Stomach (tissue), 9 donors: ENCODE data around the gene EVI5L. TPM values are rescaled to one million over a fixed set of nuclear protein-coding genes. Genes with fewer than 3 reads are reported as not detected.

Experiments used
- DNase-seq, 2 donors: peaks; one replicate each; pipeline versions ENCODE4 v3.0.0 to v3.0.0-alpha.2; 2013 to 2019
- H3K27ac ChIP-seq, 5 donors: fragments of 200-600 bp in 4 of 5; sonication (generic) in 4 of 5; one replicate each; pipeline ENCODE4 v1.5.1; 2013 to 2019; ENCODE audit warnings: mild to moderate bottlenecking in 1 of 5, moderate library complexity in 1 of 5
- H3K27me3 ChIP-seq, 3 donors: fragments of 200-600 bp; sonication (generic); one replicate each; pipeline ENCODE4 v1.5.1; 2017 to 2019; ENCODE audit warnings: mixed run types in 1 of 3
- H3K36me3 ChIP-seq, 4 donors: fragments of 200-600 bp; sonication (generic); 1 replicate in 3 of 4; 2 replicates in 1 of 4; pipeline ENCODE4 v1.5.1; 2016 to 2019
- H3K4me1 ChIP-seq, 4 donors: fragments of 200-600 bp; sonication (generic); one replicate each; pipeline ENCODE4 v1.5.1; 2016 to 2019
- H3K4me3 ChIP-seq, 4 donors: fragments of 200-600 bp; sonication (generic) in 3 of 4; one replicate each; pipeline ENCODE4 v1.5.1; 2016 to 2019; ENCODE audit warnings: mild to moderate bottlenecking in 1 of 4
- H3K9me3 ChIP-seq, 4 donors: fragments of 200-600 bp; sonication (generic); one replicate each; pipeline ENCODE4 v1.5.1; 2016 to 2019
- EP300 ChIP-seq: sonication (generic); formaldehyde crosslinking; IDR thresholded peaks from one replicate; pipeline ENCODE4 v1.6.1; 2017; ENCODE audit warnings: antibody characterized with exemption
- POLR2A ChIP-seq, 4 donors: fragments of 450-650 bp; IDR thresholded peaks; one replicate each; pipeline ENCODE4 v1.6.1; 2016; ENCODE audit warnings: antibody characterized with exemption in 4 of 4, control low read depth in 2 of 4, mild to moderate bottlenecking in 1 of 4, moderate library complexity in 1 of 4
- POLR2AphosphoS5 ChIP-seq, 3 donors: sonication (generic); formaldehyde crosslinking; IDR thresholded peaks; one replicate each; pipeline ENCODE4 v1.6.1; 2016; ENCODE audit warnings: antibody characterized with exemption in 3 of 3
- WGBS, 5 donors: extraction: QIAGEN DNeasy Blood & Tissue Kit in 3 of 5; methylation state at CpG; one replicate each; pipeline versions ENCODE4 v1.1.5 to v1.1.7; 2013 to 2018; 5-methylcytosine and 5-hydroxymethylcytosine counted together
- intact Hi-C: fragments of 100-400 bp; cut with DNase I; formaldehyde crosslinking; loops from one replicate; pipeline ENCODE4 v1.15.1; 2023; ENCODE audit warnings: low total_unique reads
- polyA plus RNA-seq, 3 donors: library from polyadenylated mRNA; stranded (reverse); fragments of 200-250 nt; gene quantifications; one replicate each; pipeline ENCODE4 v1.2.3, GENCODE V29; 2013
- total RNA-seq, 5 donors: library from RNA; depleted of rRNA; stranded (reverse); fragments of >200 nt; gene quantifications; one replicate each; pipeline versions ENCODE4 v1.1.0 to v1.2.3, GENCODE V29; 2014 to 2016
- TF ChIP-seq, protein P1 (sequence below), 7 experiments: fragments of 450-650 bp in 4 of 7; fragments of 200-600 bp in 3 of 7; sonication (generic) in 3 of 7; IDR thresholded peaks; one replicate each; pipeline ENCODE4 v1.5.1; 2016 to 2019; ENCODE audit warnings: antibody characterized with exemption in 7 of 7, control low read depth in 2 of 7, mild to moderate bottlenecking in 1 of 7
- donor health status: healthy with polysubstance abuse.
- donor health status: Bipolar disorder and iron deficiency.
- donor health status: healthy.

EVI5L gene
- total and polyA plus RNA-seq, 8 donors: 4.9 to 31.6 (median 8.4) TPM

DNA sequence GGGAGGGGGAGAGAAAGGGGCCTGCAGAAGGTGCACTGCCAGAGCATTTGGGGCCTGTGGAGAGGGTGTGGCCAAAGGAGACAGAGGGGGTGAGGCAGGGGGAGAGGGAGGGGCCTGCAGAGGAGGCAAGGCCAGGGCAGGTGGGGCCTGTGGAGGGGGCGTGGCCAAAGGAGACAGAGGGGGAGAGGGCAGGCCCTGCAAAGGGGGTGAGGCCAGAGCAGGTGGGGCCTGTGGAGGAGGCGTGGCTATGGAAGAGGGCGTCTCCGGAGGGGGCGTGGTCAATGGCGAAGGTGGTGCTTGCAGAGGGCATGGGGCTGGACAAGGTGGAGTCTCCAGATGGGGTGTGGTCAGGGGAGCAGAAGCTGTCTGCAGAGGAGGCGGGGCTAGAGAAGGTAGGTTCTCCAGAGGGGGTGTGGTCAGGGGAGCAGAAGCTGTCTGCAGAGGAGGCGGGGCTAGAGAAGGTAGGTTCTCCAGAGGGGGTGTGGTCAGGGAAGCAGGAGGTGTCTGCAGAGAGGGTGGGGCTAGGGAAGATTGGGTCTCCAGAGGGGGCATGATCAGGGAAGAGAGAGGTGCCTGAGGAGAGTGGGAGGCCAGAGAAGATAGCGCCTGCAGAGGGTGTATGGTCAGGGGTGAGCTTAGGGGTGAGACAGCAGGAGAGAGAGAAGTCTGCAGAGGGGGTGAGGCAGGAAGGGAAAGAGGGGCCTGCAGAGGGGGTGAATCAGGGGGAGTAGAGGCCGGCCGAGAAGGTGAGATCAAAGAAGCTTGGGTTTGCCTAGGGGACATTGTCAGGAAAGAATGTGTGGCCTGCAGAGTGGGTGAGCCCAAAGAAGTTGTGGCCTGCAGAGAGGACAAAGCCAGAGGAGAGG is 40.8 kb downstream of the EVI5L start:
- Histone ChIP-seq H3K4me3 (peak overlapping the region in 2 of 4 donors; percentile 28 to 35), H3K36me3 (no peaks in the 10 kb centered on the region), H3K9me3 (no peaks in the 10 kb centered on the region), H3K27ac (peak overlapping the region in 4 of 5 donors; percentile 27 to 82 (median 66)), H3K27me3 (peaks cover 8 to 81% (median 55%) of the 10 kb centered on the region in 3 donors), H3K4me1 (peaks cover 46 to 71% (median 65%) of the 10 kb centered on the region in 4 donors)
- peak; percentile 60 to 88 for DNase-seq
- TF ChIP-seq POLR2AphosphoS5 (IDR thresholded peaks at IDR 0.05): no peak
- intact Hi-C loops: no loop called here
- 41 to 53% (median 45%) methylated on average over 11 of the region's 11 CpGs for WGBS, 5 donors

DNA sequence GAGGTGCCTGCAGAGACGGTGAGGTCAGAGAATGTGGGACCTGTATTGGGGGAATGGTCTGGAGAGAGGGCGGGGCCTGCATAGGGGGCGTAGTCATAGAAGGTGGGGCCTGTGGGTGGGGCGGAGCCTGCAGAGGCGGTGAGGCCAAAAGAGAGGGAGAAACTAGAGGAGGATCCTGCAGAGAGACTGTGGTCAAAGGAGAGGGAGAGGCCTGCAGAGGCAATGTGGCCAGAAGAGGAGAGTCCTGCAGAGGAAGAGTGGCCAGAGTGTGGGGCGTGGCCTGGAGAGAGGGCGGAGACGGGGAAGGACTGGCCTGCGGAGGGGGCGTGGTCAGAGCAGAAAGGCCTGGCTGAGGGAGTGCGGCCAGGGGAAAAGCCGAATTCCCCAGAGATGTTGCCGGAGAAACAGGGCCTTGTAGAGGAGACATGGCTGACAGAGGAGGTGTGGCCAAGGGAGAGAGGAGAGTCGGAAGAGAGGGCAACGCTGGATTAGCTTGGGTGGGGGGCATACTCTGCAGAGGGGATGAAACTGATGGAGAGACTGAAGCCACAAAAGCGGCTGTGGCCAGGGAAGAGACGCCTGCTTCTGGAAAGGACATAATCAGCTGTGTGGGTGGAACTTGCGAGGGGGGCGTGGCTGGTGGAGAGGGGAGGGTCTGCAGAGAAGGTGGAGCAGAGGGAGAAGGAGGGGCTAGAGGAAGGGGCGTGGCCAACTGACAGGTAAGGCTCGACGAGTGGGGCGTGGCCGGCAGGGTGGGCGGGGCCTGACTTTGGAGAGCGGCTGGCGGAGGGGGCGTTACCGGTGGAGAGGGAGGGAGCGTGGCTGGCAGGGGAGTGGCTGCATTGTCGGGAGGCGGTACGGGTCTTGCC is 41.7 kb downstream of the EVI5L start:
- TF ChIP-seq, protein P1, sequence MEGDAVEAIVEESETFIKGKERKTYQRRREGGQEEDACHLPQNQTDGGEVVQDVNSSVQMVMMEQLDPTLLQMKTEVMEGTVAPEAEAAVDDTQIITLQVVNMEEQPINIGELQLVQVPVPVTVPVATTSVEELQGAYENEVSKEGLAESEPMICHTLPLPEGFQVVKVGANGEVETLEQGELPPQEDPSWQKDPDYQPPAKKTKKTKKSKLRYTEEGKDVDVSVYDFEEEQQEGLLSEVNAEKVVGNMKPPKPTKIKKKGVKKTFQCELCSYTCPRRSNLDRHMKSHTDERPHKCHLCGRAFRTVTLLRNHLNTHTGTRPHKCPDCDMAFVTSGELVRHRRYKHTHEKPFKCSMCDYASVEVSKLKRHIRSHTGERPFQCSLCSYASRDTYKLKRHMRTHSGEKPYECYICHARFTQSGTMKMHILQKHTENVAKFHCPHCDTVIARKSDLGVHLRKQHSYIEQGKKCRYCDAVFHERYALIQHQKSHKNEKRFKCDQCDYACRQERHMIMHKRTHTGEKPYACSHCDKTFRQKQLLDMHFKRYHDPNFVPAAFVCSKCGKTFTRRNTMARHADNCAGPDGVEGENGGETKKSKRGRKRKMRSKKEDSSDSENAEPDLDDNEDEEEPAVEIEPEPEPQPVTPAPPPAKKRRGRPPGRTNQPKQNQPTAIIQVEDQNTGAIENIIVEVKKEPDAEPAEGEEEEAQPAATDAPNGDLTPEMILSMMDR (IDR thresholded peaks at IDR 0.05): no peak
- TF ChIP-seq POLR2A (IDR thresholded peaks at IDR 0.05) (no peak), EP300 (no peak)
- Histone ChIP-seq H3K4me1 (peaks cover 46 to 71% (median 65%) of the 10 kb centered on the region in 4 donors), H3K36me3 (no peaks in the 10 kb centered on the region), H3K27ac (peak overlapping the region; percentile 27 to 75 (median 57)), H3K27me3 (peaks cover 8 to 83% (median 47%) of the 10 kb centered on the region in 3 donors), H3K9me3 (no peaks in the 10 kb centered on the region), H3K4me3 (peak overlapping the region; percentile 17 to 35 (median 23))
- peak; percentile 96 to 97 for DNase-seq
- intact Hi-C loops: no loop called here
- 4 to 6% (median 5%) methylated on average over 32 to 33 of the region's 33 CpGs for WGBS, 5 donors

- 51 to 69% (median 61%) methylated on average over 27 to 47 of the region's 47 CpGs for WGBS, 5 donors
- H3K4me3 ChIP-seq: peak overlapping the region in 3 of 4 donors; percentile 18 to 35 (median 28)
- no peaks in the 10 kb centered on the region for H3K36me3 ChIP-seq
- peaks cover 8 to 75% (median 39%) of the 10 kb centered on the region in 3 donors for H3K27me3 ChIP-seq
- peaks cover 46 to 71% (median 65%) of the 10 kb centered on the region in 4 donors for H3K4me1 ChIP-seq
- intact Hi-C loops: no loop called here
- H3K9me3 ChIP-seq: no peaks in the 10 kb centered on the region
- peak overlapping the region in 2 of 5 donors; percentile 27 to 54 for H3K27ac ChIP-seq
- TF ChIP-seq POLR2A (IDR thresholded peaks at IDR 0.05) (no peak), POLR2AphosphoS5 (IDR thresholded peaks at IDR 0.05) (no peak), EP300 (no peak)
- TF ChIP-seq, protein P1 (IDR thresholded peaks at IDR 0.05): no peak
- DNase-seq: no peak
Observed at GRCh38 chr19:7872306-7873204, 42.5 kb downstream of the EVI5L start.

DNA sequence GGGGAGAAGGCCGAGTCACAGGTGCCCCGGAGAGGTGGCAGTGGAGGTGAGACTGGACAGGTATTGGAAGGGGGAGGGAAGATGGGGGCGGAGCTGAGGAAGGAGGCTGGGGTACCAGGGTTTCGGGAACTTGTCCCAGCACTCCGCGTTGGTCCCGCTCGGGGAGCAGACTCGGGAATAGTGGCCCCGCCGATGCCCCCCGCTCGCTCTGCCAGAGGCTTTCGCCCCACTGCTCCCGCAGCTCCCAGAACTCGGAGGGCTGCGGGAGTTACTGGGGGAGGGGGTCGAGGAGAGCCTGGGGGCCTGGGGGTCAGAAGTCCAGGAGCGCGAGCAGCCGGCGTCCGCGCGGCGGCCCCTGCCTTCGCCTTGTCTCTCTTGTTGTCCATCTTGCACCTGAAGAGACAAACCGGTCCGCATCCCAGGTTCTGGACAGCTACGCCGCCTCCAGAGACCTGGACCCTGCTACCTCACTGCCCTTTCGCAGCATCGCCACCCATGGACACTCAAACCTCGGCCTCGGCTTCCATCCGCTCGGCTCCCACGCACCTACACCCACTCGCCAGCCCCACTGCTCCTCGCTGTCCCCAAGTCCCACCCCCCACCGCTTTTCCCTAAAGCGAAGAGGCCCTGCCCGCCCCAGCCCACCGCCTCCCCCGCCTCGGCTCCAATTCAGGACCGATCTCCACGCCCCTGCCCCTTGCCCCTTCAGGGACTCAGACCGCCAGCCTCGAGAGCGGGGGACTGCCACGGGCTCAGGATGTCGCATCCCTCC is 43.5 kb downstream of the EVI5L start:
- intact Hi-C loops: no loop called here
- WGBS, 5 donors: 18 to 27% (median 24%) methylated on average over 31 to 53 of the region's 53 CpGs
- Histone ChIP-seq H3K9me3 (no peaks in the 10 kb centered on the region), H3K27me3 (peaks cover 8 to 65% (median 33%) of the 10 kb centered on the region in 3 donors), H3K4me1 (peaks cover 42 to 63% (median 61%) of the 10 kb centered on the region in 4 donors), H3K27ac (peak overlapping the region in 2 of 5 donors; percentile 8 to 34), H3K36me3 (no peaks in the 10 kb centered on the region), H3K4me3 (peak overlapping the region; percentile 35 to 53 (median 38))
- TF ChIP-seq, protein P1 (IDR thresholded peaks at IDR 0.05): no peak
- no peak for TF ChIP-seq POLR2A (IDR thresholded peaks at IDR 0.05)
- no peak for TF ChIP-seq POLR2AphosphoS5 (IDR thresholded peaks at IDR 0.05)
- TF ChIP-seq EP300: no peak
- DNase-seq: peak in 1 of 2 donors; percentile 45
